ENCODE data around the gene FERMT2. TPM values are rescaled to one million over a fixed set of nuclear protein-coding genes. Genes with fewer than 3 reads are reported as not detected.

FERMT2 gene
- total and polyA plus RNA-seq, 4 donors, result 23.9 to 51.3 (median 40.4) TPM

DNA sequence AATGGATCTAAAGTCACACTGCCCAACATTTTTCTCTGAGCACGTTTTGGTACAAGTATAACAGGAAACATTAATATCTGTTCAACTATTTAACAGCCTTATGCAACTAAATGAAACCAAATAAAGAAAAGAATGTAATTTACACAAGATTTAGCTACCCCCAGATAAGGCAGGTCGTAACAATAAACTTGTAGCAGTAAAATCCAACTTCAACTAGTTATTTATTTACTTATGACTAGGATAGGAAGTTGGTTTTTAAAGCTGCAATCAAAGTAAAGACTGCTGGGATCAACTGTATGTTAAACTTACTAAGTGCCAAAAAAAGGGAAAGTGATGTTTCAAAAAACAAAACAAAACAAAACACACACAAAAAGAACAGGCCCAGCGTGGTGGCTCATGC is 30.9 kb downstream of the FERMT2 start (continued):
- TF ChIP-seq MAX (IDR thresholded peaks at IDR 0.05), result peak; percentile 10
- no peak for TF ChIP-seq JUND (IDR thresholded peaks at IDR 0.05)

DNA sequence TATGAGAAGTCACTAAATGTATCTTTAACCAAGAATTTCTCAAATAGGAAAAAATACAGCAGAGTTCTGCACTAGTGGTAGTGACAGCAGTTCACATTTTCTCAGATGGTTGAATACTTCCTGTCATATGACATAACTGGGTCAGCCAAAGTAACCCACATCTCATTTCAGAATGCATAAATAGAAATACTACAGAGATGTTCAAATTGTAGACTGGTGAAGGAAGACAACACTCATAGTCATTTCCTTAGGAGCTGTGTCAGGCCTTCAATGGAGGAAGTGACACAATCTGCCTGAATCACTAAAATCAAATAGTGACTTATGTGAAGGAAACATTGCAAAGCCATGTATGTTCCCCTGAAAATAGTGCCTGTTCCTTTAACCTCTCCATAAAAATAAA is 32.4 kb downstream of the FERMT2 start:
- H3K9ac ChIP-seq (ENCODE audit: low read depth in 1 of 2, low read length in 2 of 2), result peak overlapping the region in 1 of 2 donors; percentile 3
- no peak for DNase-seq (ENCODE audit: low spot score)
- TF ChIP-seq RXRA (IDR thresholded peaks at IDR 0.05), result peak in 1 of 2 donors; percentile 5
- no peak for TF ChIP-seq YY1 (IDR thresholded peaks at IDR 0.05)
- no peak for TF ChIP-seq FOXA1 (IDR thresholded peaks at IDR 0.05)
- peak; percentile 13 to 60 for TF ChIP-seq GABPA (IDR thresholded peaks at IDR 0.05 in 1 of 2, conservative IDR thresholded peaks at IDR 0.05 in 1 of 2)
- TF ChIP-seq HNF4A (conservative IDR thresholded peaks at IDR 0.05), result no peak
- peak; percentile 9 for TF ChIP-seq SP1 (IDR thresholded peaks at IDR 0.05)
- no peak for TF ChIP-seq HNF4G (IDR thresholded peaks at IDR 0.05)
- TF ChIP-seq FOXA2 (IDR thresholded peaks at IDR 0.05), result no peak
- peak; percentile 41 for TF ChIP-seq MAX (IDR thresholded peaks at IDR 0.05)
- peak; percentile 16 for TF ChIP-seq NR2F2 (IDR thresholded peaks at IDR 0.05)
- TF ChIP-seq, protein P1, sequence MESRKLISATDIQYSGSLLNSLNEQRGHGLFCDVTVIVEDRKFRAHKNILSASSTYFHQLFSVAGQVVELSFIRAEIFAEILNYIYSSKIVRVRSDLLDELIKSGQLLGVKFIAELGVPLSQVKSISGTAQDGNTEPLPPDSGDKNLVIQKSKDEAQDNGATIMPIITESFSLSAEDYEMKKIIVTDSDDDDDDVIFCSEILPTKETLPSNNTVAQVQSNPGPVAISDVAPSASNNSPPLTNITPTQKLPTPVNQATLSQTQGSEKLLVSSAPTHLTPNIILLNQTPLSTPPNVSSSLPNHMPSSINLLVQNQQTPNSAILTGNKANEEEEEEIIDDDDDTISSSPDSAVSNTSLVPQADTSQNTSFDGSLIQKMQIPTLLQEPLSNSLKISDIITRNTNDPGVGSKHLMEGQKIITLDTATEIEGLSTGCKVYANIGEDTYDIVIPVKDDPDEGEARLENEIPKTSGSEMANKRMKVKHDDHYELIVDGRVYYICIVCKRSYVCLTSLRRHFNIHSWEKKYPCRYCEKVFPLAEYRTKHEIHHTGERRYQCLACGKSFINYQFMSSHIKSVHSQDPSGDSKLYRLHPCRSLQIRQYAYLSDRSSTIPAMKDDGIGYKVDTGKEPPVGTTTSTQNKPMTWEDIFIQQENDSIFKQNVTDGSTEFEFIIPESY (IDR thresholded peaks at IDR 0.05), result no peak
- peak; percentile 9 to 10 for TF ChIP-seq RAD21 (IDR thresholded peaks at IDR 0.05)
- TF ChIP-seq TAF1 (conservative IDR thresholded peaks at IDR 0.05), result no peak
- TF ChIP-seq, protein P2, sequence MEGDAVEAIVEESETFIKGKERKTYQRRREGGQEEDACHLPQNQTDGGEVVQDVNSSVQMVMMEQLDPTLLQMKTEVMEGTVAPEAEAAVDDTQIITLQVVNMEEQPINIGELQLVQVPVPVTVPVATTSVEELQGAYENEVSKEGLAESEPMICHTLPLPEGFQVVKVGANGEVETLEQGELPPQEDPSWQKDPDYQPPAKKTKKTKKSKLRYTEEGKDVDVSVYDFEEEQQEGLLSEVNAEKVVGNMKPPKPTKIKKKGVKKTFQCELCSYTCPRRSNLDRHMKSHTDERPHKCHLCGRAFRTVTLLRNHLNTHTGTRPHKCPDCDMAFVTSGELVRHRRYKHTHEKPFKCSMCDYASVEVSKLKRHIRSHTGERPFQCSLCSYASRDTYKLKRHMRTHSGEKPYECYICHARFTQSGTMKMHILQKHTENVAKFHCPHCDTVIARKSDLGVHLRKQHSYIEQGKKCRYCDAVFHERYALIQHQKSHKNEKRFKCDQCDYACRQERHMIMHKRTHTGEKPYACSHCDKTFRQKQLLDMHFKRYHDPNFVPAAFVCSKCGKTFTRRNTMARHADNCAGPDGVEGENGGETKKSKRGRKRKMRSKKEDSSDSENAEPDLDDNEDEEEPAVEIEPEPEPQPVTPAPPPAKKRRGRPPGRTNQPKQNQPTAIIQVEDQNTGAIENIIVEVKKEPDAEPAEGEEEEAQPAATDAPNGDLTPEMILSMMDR (IDR thresholded peaks at IDR 0.05; ENCODE audit: low read depth, low read length, missing input control), result no peak
- TF ChIP-seq JUND (IDR thresholded peaks at IDR 0.05), result peak; percentile 26 to 32
- TF ChIP-seq ATF3 (IDR thresholded peaks at IDR 0.05), result no peak
- TF ChIP-seq EGR1 (IDR thresholded peaks at IDR 0.05; ENCODE audit: low read depth in 2 of 2), result no peak
- TF ChIP-seq, protein P3, sequence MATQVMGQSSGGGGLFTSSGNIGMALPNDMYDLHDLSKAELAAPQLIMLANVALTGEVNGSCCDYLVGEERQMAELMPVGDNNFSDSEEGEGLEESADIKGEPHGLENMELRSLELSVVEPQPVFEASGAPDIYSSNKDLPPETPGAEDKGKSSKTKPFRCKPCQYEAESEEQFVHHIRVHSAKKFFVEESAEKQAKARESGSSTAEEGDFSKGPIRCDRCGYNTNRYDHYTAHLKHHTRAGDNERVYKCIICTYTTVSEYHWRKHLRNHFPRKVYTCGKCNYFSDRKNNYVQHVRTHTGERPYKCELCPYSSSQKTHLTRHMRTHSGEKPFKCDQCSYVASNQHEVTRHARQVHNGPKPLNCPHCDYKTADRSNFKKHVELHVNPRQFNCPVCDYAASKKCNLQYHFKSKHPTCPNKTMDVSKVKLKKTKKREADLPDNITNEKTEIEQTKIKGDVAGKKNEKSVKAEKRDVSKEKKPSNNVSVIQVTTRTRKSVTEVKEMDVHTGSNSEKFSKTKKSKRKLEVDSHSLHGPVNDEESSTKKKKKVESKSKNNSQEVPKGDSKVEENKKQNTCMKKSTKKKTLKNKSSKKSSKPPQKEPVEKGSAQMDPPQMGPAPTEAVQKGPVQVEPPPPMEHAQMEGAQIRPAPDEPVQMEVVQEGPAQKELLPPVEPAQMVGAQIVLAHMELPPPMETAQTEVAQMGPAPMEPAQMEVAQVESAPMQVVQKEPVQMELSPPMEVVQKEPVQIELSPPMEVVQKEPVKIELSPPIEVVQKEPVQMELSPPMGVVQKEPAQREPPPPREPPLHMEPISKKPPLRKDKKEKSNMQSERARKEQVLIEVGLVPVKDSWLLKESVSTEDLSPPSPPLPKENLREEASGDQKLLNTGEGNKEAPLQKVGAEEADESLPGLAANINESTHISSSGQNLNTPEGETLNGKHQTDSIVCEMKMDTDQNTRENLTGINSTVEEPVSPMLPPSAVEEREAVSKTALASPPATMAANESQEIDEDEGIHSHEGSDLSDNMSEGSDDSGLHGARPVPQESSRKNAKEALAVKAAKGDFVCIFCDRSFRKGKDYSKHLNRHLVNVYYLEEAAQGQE (IDR thresholded peaks at IDR 0.05), result no peak
- H3K4me1 ChIP-seq (ENCODE audit: control insufficient read depth in 4 of 4, insufficient read depth in 4 of 4, low read length in 3 of 4), result peaks cover 13 to 69% (median 46%) of the 10 kb centered on the region in 4 donors
- no peaks in the 10 kb centered on the region for H3K9me3 ChIP-seq (ENCODE audit: control insufficient read depth in 4 of 4, low read length in 3 of 4)
- no peak overlapping the region for H3K4me3 ChIP-seq (ENCODE audit: low read depth in 1 of 3, low read length in 3 of 3)
- H3K27ac ChIP-seq (ENCODE audit: low read depth in 1 of 2, low read length in 2 of 2), result peak overlapping the region; percentile 38 to 66
- peaks cover 0 to 3% (median 0%) of the 10 kb centered on the region in 4 donors for H3K36me3 ChIP-seq (ENCODE audit: control insufficient read depth in 4 of 4, insufficient read depth in 3 of 4, low read depth in 1 of 4, low read length in 3 of 4)
- H3K27me3 ChIP-seq (ENCODE audit: control insufficient read depth in 4 of 4, insufficient read depth in 4 of 4, low read length in 3 of 4), result no peaks in the 10 kb centered on the region
